ENCODE data around the gene PHACTR1.

- TF ChIP-seq CTCF (IDR thresholded peaks at IDR 0.05; ENCODE audit: insufficient read depth, low read length) (no peak), POLR2AphosphoS5 (IDR thresholded peaks at IDR 0.05; ENCODE audit: low read depth) (no peak)
Measured at GRCh38 chr6:12968290-12968689, 251.7 kb downstream of the PHACTR1 start.
